Activated naive CD8-positive, alpha-beta T cell treated with anti-CD3 and anti-CD28 coated beads, Interleukin-2, amount 10 ng/mL, durations not matched to agents 7 days and 5 days (primary cell): ENCODE measurements around the gene P2RY11. TPM values are rescaled to one million over a fixed set of nuclear protein-coding genes. Genes with fewer than 3 reads are reported as not detected.

Experiments used
- ATAC-seq: fragments of 150-1000 bp; cut with Tn5 transposase; one replicate; pipeline ENCODE4 v1.10.0; 2021; ENCODE audit warnings: low read depth, moderate library complexity
- POLR2A ChIA-PET: fragments of 350-600 bp; sonication (Branson Sonifier 250); formaldehyde crosslinking; loops from one replicate; lab custom pipeline; 2021; ENCODE audit warnings: antibody characterized with exemption; lab: Charles Lee
- DNase-seq: peaks from one replicate; pipeline ENCODE4 v3.0.0; 2021
- H3K27ac Mint-ChIP-seq: one replicate; pipeline ENCODE4 v1.8.0; 2022; ENCODE audit warnings: mild to moderate bottlenecking, mixed read lengths
- H3K27me3 Mint-ChIP-seq: one replicate; pipeline ENCODE4 v1.8.0; 2022; ENCODE audit warnings: mild to moderate bottlenecking, moderate library complexity, mixed read lengths
- H3K36me3 Mint-ChIP-seq: one replicate; pipeline ENCODE4 v1.8.0; 2021; ENCODE audit warnings: mild to moderate bottlenecking, mixed read lengths
- H3K4me1 Mint-ChIP-seq: one replicate; pipeline ENCODE4 v1.8.0; 2021; ENCODE audit warnings: mixed read lengths
- H3K4me3 Mint-ChIP-seq: one replicate; pipeline ENCODE4 v1.8.0; 2022; ENCODE audit warnings: mild to moderate bottlenecking, moderate library complexity, mixed read lengths
- H3K9me3 Mint-ChIP-seq: one replicate; pipeline ENCODE4 v1.8.0; 2021; ENCODE audit warnings: mixed read lengths
- total RNA-seq, 2 experiments: library from RNA; stranded (reverse); gene quantifications; one replicate each; pipeline ENCODE4 v1.2.3, GENCODE V29; 2021

The P2RY11 gene
- total RNA-seq, 2 experiments from 2014 or later, result 51.8 to 53.6 TPM

- Mint-ChIP-seq H3K9me3 (no peaks in the 10 kb centered on the region), H3K36me3 (peaks cover 22% of the 10 kb centered on the region), H3K4me3 (peak overlapping the region; percentile 91), H3K27ac (peak overlapping the region; percentile 77), H3K27me3 (no peaks in the 10 kb centered on the region), H3K4me1 (peaks cover 19% of the 10 kb centered on the region)
- DNase-seq (peak; percentile 69), ATAC-seq (peak; percentile 21)
- POLR2A ChIA-PET, result interaction anchor here (1.2 to 1.5 kb wide), 2 partner anchors 10 to 27 kb away, joined by 3 to 4 read pairs; no protein-coding TSS in a partner anchor
Measured at GRCh38 chr19:10086591-10087192, 24.8 kb upstream of the P2RY11 start.

DNA sequence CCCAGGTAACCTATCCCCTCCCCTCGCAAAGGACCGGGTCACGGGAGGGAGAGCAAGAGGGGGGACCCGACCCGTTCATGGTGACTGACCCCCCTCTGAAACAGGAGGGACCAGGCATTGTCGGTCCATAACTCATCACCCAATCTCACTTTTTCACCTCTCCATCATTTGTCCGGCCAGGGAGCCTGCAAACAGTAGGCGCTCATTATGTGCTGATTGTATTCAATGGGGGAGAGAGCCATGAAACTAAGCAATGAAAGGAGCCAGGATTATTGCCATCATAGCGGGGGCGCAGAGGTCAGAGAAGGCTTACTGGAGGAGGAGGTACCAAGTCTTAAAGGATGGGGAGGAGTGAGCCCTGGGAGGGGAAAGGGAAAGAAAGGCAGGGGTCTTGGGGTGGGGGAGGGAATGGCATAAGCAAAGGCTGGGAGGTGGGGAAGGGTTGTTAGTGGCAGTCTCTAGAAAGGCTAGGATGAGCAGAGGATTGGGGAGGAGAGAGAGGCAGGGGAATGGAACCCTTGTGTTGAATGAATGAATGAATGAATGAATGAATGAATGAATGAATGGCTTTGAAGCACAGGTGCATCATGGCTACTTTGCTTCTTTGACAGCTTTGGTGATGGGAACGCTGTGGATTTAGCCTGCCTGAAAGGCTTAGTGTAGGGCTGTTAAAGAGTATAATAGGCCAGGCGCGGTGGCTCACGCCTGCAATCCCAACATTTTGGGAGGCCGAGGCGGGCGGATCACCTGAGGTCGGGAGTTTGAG lies 24.0 kb upstream of the P2RY11 start:
- POLR2A ChIA-PET, result interaction anchor here (1.2 to 1.5 kb wide), 2 partner anchors 9 to 26 kb away, joined by 3 to 4 read pairs; no protein-coding TSS in a partner anchor
- Mint-ChIP-seq H3K27me3 (no peaks in the 10 kb centered on the region), H3K27ac (peak overlapping the region; percentile 77), H3K4me1 (peaks cover 19% of the 10 kb centered on the region), H3K4me3 (peak overlapping the region; percentile 91), H3K9me3 (no peaks in the 10 kb centered on the region), H3K36me3 (peaks cover 28% of the 10 kb centered on the region)
- DNase-seq (no peak), ATAC-seq (no peak)

DNA sequence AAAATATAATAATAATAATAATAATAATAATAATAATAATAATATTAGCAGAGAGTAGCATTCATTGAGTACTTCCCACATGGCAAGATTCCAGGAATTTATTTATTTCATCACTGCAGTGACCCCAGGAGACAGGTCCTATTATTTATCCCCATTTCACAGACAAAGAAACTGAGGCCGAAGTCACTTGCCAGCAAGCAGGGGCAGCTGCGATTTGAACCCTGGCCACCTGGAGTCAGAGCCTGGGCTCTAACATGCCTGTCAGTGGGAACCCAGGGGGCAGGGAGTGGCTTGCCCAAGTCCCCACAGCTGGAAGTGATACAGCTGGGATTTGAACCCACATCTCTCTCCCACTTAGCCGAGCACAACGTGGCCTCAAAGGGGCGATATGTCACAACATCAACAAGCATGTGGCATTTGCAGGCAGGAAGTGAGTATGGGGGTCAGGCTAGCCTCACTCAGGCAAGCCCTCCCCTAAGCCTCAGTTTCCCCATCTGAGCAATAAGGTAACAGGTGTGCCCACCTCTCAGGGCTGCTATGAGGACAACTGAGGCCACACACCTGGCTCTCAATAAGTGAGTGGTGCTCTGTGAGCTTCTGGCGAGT lies 22.4 kb upstream of the P2RY11 start:
- Mint-ChIP-seq H3K36me3 (peaks cover 39% of the 10 kb centered on the region), H3K4me3 (no peak overlapping the region), H3K9me3 (no peaks in the 10 kb centered on the region), H3K27ac (peak overlapping the region; percentile 9), H3K27me3 (no peaks in the 10 kb centered on the region), H3K4me1 (peaks cover 19% of the 10 kb centered on the region)
- DNase-seq, result no peak
- POLR2A ChIA-PET, result interaction anchor here (1.1 kb wide), 1 partner anchor 16 kb away, joined by 3 read pairs; no protein-coding TSS in a partner anchor
- ATAC-seq, result no peak

DNA sequence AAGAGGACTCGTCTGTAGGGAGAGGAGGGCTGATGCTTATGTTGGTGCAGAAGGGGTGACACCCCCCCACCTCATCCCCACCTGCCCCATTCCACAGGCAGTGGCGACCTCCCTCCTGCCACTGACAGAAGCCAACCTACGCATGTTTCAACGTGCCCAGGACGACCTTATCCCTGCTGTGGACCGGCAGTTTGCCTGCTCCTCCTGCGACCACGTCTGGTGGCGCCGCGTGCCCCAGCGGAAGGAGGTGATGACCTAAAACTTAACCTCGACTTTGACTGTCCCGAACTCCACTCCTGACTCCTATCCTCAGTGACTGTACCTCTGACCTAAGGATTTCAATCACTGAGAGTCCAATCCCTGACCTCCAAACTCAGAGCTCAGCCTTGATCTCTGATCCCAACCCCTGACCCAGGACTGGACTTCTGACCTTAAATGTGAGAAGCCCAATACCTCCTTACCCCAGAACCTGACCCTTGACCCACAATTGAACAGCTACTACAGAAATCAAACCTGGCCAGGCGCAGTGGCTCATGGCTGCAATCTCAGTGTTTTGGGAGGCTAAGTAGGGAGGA lies 21.6 kb upstream of the P2RY11 start:
- DNase-seq (no peak), ATAC-seq (no peak)
- Mint-ChIP-seq H3K9me3 (no peaks in the 10 kb centered on the region), H3K27ac (peak overlapping the region; percentile 56), H3K36me3 (peaks cover 45% of the 10 kb centered on the region), H3K27me3 (no peaks in the 10 kb centered on the region), H3K4me1 (peaks cover 19% of the 10 kb centered on the region), H3K4me3 (no peak overlapping the region)
- POLR2A ChIA-PET, result interaction anchor here (0.6 to 1.7 kb wide), 5 partner anchors 12 to 627 kb away, joined by 3 to 7 read pairs (median 5); partner anchors contain the start of gene P2RY11

DNA sequence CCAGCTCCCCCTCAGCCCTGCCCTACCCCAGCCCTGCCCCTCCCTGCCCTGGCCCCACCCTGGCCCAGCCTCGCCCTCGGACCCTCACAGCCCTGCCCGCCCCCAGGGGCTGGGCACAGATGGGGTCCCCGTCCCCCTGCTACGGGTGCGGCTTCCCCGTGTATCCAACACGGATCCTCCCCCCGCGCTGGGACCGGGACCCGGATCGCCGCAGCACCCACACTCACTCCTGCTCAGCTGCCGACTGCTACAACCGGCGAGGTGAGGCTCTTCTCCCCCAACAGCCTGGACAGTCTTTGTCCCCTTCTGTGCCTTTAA lies 20.2 kb upstream of the P2RY11 start:
- Mint-ChIP-seq H3K36me3 (peaks cover 49% of the 10 kb centered on the region), H3K4me3 (no peak overlapping the region)
- POLR2A ChIA-PET, result interaction anchor here (1.2 to 1.7 kb wide), 2 partner anchors 20 to 22 kb away, joined by 4 to 5 read pairs; partner anchors contain the start of gene P2RY11

DNA sequence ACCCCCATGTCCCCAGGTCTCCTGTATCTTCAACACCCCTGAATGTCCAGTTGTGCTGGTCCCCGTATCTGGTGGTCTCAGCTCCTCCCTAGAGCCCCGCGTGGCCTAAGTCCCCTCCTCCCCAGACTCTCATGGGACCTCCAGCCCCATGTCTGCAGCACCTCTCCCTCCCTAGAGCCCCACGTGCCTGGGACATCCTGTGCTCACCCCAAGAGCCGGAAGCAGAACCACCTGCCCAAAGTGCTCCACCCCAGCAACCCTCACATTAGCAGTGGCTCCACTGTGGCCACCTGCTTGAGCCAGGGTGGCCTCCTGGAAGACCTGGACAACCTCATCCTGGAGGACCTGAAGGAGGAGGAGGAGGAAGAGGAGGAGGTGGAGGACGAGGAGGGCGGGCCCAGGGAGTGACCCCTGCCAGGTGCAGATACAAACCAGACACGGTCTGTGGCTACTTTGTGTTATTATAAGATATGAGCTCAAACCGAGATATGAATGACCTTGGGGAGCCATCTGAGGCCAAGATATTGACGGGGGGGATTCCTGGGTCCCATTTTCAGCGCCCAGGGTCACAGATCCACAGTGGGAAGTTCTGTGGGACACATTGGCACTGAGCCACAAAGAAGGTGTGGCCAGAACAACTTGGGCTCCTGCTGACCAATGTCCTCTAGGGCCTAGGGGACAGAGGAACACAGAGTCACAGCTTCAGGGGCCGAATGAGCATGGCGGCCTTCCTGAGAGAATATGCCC lies 19.4 kb upstream of the P2RY11 start:
- POLR2A ChIA-PET, result no interaction called here

More for the DNA sequence above, 20.2 kb upstream of the P2RY11 start:
- H3K27me3 Mint-ChIP-seq, result no peaks in the 10 kb centered on the region
- ATAC-seq (no peak), DNase-seq (no peak)
- H3K27ac Mint-ChIP-seq, result peak overlapping the region; percentile 18
- peaks cover 2% of the 10 kb centered on the region for H3K9me3 Mint-ChIP-seq
- H3K4me1 Mint-ChIP-seq, result peaks cover 16% of the 10 kb centered on the region

GRCh38 chr19:10092648-10093294 lies 18.7 kb upstream of the P2RY11 start:
- H3K4me3 Mint-ChIP-seq, result no peak overlapping the region
- peak overlapping the region; percentile 31 for H3K27ac Mint-ChIP-seq
- POLR2A ChIA-PET, result interaction anchor here (0.5 kb wide), 1 partner anchor 9 kb away, joined by 3 read pairs; no protein-coding TSS in a partner anchor
- H3K27me3 Mint-ChIP-seq, result no peaks in the 10 kb centered on the region
- H3K4me1 Mint-ChIP-seq, result peaks cover 13% of the 10 kb centered on the region
- DNase-seq, result no peak
- peaks cover 41% of the 10 kb centered on the region for H3K36me3 Mint-ChIP-seq
- peaks cover 2% of the 10 kb centered on the region for H3K9me3 Mint-ChIP-seq
- no peak for ATAC-seq

More for the DNA sequence above, 19.4 kb upstream of the P2RY11 start:
- peaks cover 48% of the 10 kb centered on the region for H3K36me3 Mint-ChIP-seq
- no peak for ATAC-seq
- H3K4me1 Mint-ChIP-seq, result peaks cover 18% of the 10 kb centered on the region
- no peaks in the 10 kb centered on the region for H3K27me3 Mint-ChIP-seq
- peak overlapping the region; percentile 16 for H3K4me3 Mint-ChIP-seq
- peaks cover 2% of the 10 kb centered on the region for H3K9me3 Mint-ChIP-seq
- peak overlapping the region; percentile 18 for H3K27ac Mint-ChIP-seq
- no peak for DNase-seq

DNA sequence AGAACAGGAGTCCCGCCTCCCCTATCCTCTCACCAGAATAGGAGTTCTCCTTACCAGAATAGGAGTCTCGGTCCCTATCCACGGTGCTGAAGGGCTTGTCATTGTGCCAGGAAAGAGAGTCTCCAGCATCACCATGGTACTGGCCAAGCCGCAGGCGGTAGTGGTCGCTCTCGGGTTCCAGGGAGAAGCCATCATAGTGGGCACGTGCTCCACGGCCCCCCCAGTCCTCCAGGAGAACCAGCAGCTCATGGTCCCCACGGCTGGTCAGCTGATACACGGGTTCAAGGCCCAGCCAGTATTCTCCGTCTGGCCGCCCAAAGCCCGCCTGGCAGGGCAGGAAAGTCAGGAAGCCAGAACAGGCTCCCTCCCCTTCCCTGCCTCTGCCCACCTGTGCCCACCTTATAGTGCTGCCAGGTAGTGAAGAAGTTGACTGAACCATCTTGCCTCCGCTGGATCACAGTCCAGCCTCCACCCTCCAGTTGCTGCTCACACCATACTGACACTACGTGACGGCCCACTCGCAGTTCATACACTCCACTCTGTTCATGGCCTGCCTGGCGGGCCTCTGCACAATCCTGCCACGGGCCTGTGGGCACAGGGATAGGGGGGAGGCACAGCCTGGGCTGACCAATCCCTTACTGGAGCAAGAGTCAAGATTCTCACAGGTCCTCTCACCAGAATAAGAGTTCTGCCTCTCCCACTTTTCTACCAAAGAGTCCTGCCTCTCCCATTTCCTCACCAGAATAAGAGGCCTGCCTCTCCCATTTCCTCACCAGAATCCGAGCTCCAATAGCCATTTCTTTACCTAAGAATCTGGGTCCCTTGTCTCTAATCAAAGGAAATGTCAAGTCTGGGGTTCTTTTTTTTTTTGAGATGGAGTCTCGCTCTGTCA lies 18.0 kb upstream of the P2RY11 start:
- no peak for ATAC-seq
- Mint-ChIP-seq H3K4me3 (no peak overlapping the region), H3K4me1 (peaks cover 13% of the 10 kb centered on the region), H3K36me3 (peaks cover 39% of the 10 kb centered on the region), H3K9me3 (peaks cover 2% of the 10 kb centered on the region), H3K27me3 (no peaks in the 10 kb centered on the region), H3K27ac (no peak overlapping the region)
- POLR2A ChIA-PET, result interaction anchor here (0.5 to 1.0 kb wide), 3 partner anchors 8 to 154 kb away, joined by 3 read pairs; no protein-coding TSS in a partner anchor
- no peak for DNase-seq

DNA sequence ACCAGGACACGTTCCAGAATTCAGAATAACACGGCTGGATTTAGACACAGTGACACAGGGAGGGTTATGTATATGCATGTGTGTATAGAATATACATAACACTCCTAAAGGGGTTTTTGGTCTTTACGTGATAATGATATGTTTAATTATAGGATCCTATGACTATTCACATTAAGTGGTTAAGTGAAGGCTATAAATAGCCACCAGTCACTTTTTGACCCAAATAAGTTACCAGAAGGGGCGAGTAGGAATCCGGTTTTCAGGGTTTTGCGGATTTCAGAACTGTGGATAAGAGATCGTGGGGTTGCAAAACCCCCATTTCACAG lies 15.9 kb upstream of the P2RY11 start:
- ATAC-seq (no peak), DNase-seq (no peak)
- Mint-ChIP-seq H3K9me3 (peaks cover 2% of the 10 kb centered on the region), H3K4me3 (no peak overlapping the region), H3K4me1 (peaks cover 20% of the 10 kb centered on the region), H3K27ac (peak overlapping the region; percentile 38), H3K27me3 (no peaks in the 10 kb centered on the region), H3K36me3 (peaks cover 27% of the 10 kb centered on the region)
- POLR2A ChIA-PET, result interaction anchor here (0.7 to 6.9 kb wide), 13 partner anchors 9 to 261 kb away, joined by 3 to 112 read pairs (median 4); partner anchors contain the start of genes DNMT1, P2RY11, PIN1 and PPAN

GRCh38 chr19:10095948-10096614 lies 15.4 kb upstream of the P2RY11 start:
- Mint-ChIP-seq H3K27me3 (no peaks in the 10 kb centered on the region), H3K27ac (peak overlapping the region; percentile 77), H3K9me3 (peaks cover 2% of the 10 kb centered on the region), H3K4me1 (peaks cover 22% of the 10 kb centered on the region), H3K36me3 (peaks cover 27% of the 10 kb centered on the region), H3K4me3 (peak overlapping the region; percentile 53)
- DNase-seq, result peak; percentile 99
- POLR2A ChIA-PET, result interaction anchor here (0.6 to 6.9 kb wide), 16 partner anchors 10 to 1236 kb away, joined by 3 to 112 read pairs (median 4); partner anchors contain the start of genes DNMT1, P2RY11, PIN1 and PPAN
- peak; percentile 93 for ATAC-seq

- H3K4me1 Mint-ChIP-seq, result peaks cover 21% of the 10 kb centered on the region
- H3K36me3 Mint-ChIP-seq, result peaks cover 27% of the 10 kb centered on the region
- H3K27me3 Mint-ChIP-seq, result no peaks in the 10 kb centered on the region
- no peak for DNase-seq
- peaks cover 2% of the 10 kb centered on the region for H3K9me3 Mint-ChIP-seq
- H3K27ac Mint-ChIP-seq, result peak overlapping the region; percentile 77
- POLR2A ChIA-PET, result interaction anchor here (0.6 to 6.9 kb wide), 14 partner anchors 10 to 1236 kb away, joined by 3 to 112 read pairs (median 4); partner anchors contain the start of genes DNMT1, P2RY11, PPAN and SHFL
- no peak for ATAC-seq
- peak overlapping the region; percentile 53 for H3K4me3 Mint-ChIP-seq
Measured at GRCh38 chr19:10096615-10096963, 14.9 kb upstream of the P2RY11 start.
